BE2C (cell line): ENCODE measurements around the gene MPEG1.

Source experiments
- DNase-seq: peaks from one replicate; pipeline ENCODE4 v3.0.0-alpha.2; 2020
- H3K27me3 ChIP-seq: fragments of 250-450 bp; sonication (Bioruptor Pico); 2 replicates; pipeline ENCODE4 v1.5.1; 2020; ENCODE audit warnings: mild to moderate bottlenecking
- H3K36me3 ChIP-seq: fragments of 250-450 bp; sonication (Bioruptor Pico); 2 replicates; pipeline ENCODE4 v1.5.1; 2020; ENCODE audit warnings: mild to moderate bottlenecking
- H3K4me1 ChIP-seq: fragments of 250-450 bp; sonication (Bioruptor Pico); 2 replicates; pipeline ENCODE4 v1.5.1; 2020
- H3K4me3 ChIP-seq: 2 replicates; pipeline ENCODE4 v1.5.1; 2011; ENCODE audit warnings: low read depth, low read length
- H3K9me3 ChIP-seq: fragments of 250-450 bp; sonication (Bioruptor Pico); 2 replicates; pipeline ENCODE4 v1.5.1; 2020
- CTCF ChIP-seq: IDR thresholded peaks from 2 replicates; pipeline ENCODE4 v1.5.1; 2012; ENCODE audit warnings: mild to moderate bottlenecking, low read depth, low read length

The MPEG1 gene

DNA sequence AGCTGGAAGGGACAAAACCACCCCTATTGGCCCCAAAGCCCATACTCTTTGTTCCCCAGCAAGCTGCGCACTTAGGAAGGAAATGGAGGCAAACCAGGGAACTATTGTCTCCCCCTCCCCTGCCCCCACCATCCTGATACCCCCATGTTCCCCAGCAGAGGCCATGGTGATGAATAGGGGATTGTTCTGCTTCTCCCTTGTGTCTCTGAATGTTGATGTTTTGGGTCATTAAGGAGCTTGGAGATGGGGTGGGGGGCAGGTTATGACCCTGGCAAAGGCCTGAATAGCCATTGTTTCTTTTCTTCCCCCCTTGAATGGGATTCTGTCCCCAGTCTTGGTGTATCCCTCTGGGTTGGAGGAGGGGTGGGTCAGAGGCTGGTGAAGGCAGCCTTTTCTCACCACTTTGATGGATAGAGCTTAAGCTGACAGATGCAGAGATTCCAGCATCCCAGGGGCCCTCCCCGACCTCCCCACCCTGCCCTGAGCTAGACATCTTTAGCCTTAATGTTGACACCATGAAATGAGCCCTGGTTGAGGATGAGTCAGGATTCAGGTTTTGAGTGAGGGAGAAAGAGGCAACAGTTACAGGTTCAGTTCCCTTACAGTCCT is 32.5 kb downstream of the MPEG1 start:
- H3K4me1 ChIP-seq, result no peaks in the 10 kb centered on the region
- H3K4me3 ChIP-seq, result no peak overlapping the region
- H3K27me3 ChIP-seq, result no peaks in the 10 kb centered on the region
- no peaks in the 10 kb centered on the region for H3K9me3 ChIP-seq
- H3K36me3 ChIP-seq, result no peaks in the 10 kb centered on the region
- TF ChIP-seq CTCF, result no peak
- DNase-seq, result no peak

GRCh38 chr11:59179121-59179520 is 33.6 kb downstream of the MPEG1 start:
- no peak for TF ChIP-seq CTCF
- Histone ChIP-seq H3K27me3 (no peaks in the 10 kb centered on the region), H3K4me1 (no peaks in the 10 kb centered on the region), H3K9me3 (no peaks in the 10 kb centered on the region), H3K36me3 (no peaks in the 10 kb centered on the region), H3K4me3 (no peak overlapping the region)
- no peak for DNase-seq

DNA sequence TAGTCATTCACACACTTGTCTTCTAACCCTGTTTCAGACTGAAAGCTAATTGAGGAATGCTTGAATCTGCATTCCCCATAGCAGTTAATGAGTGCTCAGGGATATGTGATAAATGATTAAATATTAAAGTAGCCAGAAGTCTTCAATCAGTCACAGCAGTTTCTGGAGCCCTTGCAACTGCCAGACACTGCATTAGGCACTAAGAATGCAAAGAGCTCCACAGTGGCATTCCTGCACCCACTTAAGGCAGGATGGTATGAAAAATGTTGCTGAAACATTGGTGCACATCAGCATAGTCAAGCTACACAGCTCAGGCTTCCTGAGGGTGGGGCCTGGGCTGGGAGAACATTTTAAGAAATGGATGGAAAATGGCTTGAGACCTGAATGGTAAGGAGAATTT is 34.3 kb downstream of the MPEG1 start:
- DNase-seq, result no peak

GRCh38 chr11:59176330-59176729 is 36.4 kb downstream of the MPEG1 start:
- no peak for TF ChIP-seq CTCF
- Histone ChIP-seq H3K36me3 (no peaks in the 10 kb centered on the region), H3K4me3 (no peak overlapping the region), H3K27me3 (peaks cover 14% of the 10 kb centered on the region), H3K4me1 (no peaks in the 10 kb centered on the region), H3K9me3 (no peaks in the 10 kb centered on the region)
- DNase-seq, result no peak

More for the DNA sequence above, 34.3 kb downstream of the MPEG1 start:
- TF ChIP-seq CTCF, result no peak
- Histone ChIP-seq H3K9me3 (no peaks in the 10 kb centered on the region), H3K27me3 (peaks cover under 1% of the 10 kb centered on the region), H3K4me1 (no peaks in the 10 kb centered on the region), H3K36me3 (no peaks in the 10 kb centered on the region), H3K4me3 (no peak overlapping the region)

- H3K27me3 ChIP-seq, result peaks cover 14% of the 10 kb centered on the region
- no peak overlapping the region for H3K4me3 ChIP-seq
- H3K9me3 ChIP-seq, result no peaks in the 10 kb centered on the region
- DNase-seq, result no peak
- no peaks in the 10 kb centered on the region for H3K36me3 ChIP-seq
- no peak for TF ChIP-seq CTCF
- no peaks in the 10 kb centered on the region for H3K4me1 ChIP-seq
These were observed 37.6 kb downstream of the MPEG1 start for GRCh38 chr11:59175091-59175501.

- H3K9me3 ChIP-seq, result no peaks in the 10 kb centered on the region
- no peaks in the 10 kb centered on the region for H3K36me3 ChIP-seq
- no peak for DNase-seq
- no peak for TF ChIP-seq CTCF
- H3K27me3 ChIP-seq, result peaks cover 14% of the 10 kb centered on the region
- H3K4me3 ChIP-seq, result no peak overlapping the region
- H3K4me1 ChIP-seq, result no peaks in the 10 kb centered on the region
These were observed 38.1 kb downstream of the MPEG1 start for GRCh38 chr11:59174664-59175033.
